HUES6 (cell line): ENCODE measurements around the gene MICAL2.

Source experiments
- H3K27ac ChIP-seq: 2 replicates; pipeline ENCODE4 v1.7.0; 2013; ENCODE audit warnings: low read depth, mild to moderate bottlenecking, low read length, inconsistent platforms
- H3K27me3 ChIP-seq: 2 replicates; pipeline ENCODE4 v1.6.1; 2013; ENCODE audit warnings: low read length; ENCODE audit not compliant: control insufficient read depth, insufficient read depth
- H3K36me3 ChIP-seq: 2 replicates; pipeline ENCODE4 v1.6.1; 2013; ENCODE audit warnings: low read length; ENCODE audit not compliant: control insufficient read depth, insufficient read depth
- H3K4me1 ChIP-seq: 2 replicates; pipeline ENCODE4 v1.6.1; 2013; ENCODE audit warnings: low read length; ENCODE audit not compliant: control insufficient read depth, insufficient read depth
- H3K4me3 ChIP-seq: 2 replicates; pipeline ENCODE4 v1.5.1; 2013; ENCODE audit warnings: low read depth, low read length
- H3K9ac ChIP-seq: one replicate; pipeline ENCODE4 v1.6.1; 2013; ENCODE audit warnings: mild to moderate bottlenecking, low read length
- H3K9me3 ChIP-seq: 2 replicates; pipeline ENCODE4 v1.6.1; 2013; ENCODE audit warnings: low read depth, low read length; ENCODE audit not compliant: control insufficient read depth, insufficient read depth

The MICAL2 gene

GRCh38 chr11:12077535-12078280, 32.7 kb upstream of the MICAL2 start:
- H3K27me3 ChIP-seq, result no peaks in the 10 kb centered on the region
- no peaks in the 10 kb centered on the region for H3K36me3 ChIP-seq
- H3K9me3 ChIP-seq, result no peaks in the 10 kb centered on the region
- H3K4me1 ChIP-seq, result peaks cover 5% of the 10 kb centered on the region; the same call in 1 of the 2 replicates
- no peak overlapping the region for H3K9ac ChIP-seq
- no peak overlapping the region for H3K4me3 ChIP-seq
- no peak overlapping the region for H3K27ac ChIP-seq

- no peak overlapping the region for H3K9ac ChIP-seq
- no peak overlapping the region for H3K4me3 ChIP-seq
- H3K27ac ChIP-seq, result no peak overlapping the region
- H3K4me1 ChIP-seq, result peaks cover 5% of the 10 kb centered on the region; the same call in 1 of the 2 replicates
- no peaks in the 10 kb centered on the region for H3K27me3 ChIP-seq
- no peaks in the 10 kb centered on the region for H3K9me3 ChIP-seq
- H3K36me3 ChIP-seq, result no peaks in the 10 kb centered on the region
These were observed 30.4 kb upstream of the MICAL2 start for GRCh38 chr11:12079726-12080556.

DNA sequence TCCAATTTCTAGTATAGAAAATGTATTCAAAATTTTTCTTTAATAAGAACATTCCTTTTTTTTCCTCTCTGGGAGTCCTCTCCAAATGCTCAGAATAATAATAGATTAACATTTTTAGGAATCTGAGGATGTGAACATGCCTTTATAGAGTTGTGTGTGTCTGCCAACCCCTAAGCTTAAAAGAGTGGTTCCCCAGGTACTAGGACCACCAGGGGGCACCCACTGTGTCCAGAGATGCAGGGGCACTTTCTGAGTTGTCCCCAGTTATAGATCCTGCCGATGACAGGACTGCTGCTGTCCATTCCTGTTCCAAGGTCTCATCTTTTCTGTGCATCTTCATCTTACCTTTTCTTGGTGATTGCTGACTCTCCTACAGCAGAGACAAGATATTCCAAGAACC, 27.0 kb upstream of the MICAL2 start:
- H3K36me3 ChIP-seq, result no peaks in the 10 kb centered on the region
- H3K27ac ChIP-seq, result no peak overlapping the region
- no peak overlapping the region for H3K4me3 ChIP-seq
- peaks cover 22% of the 10 kb centered on the region for H3K4me1 ChIP-seq
- no peaks in the 10 kb centered on the region for H3K27me3 ChIP-seq
- H3K9me3 ChIP-seq, result no peaks in the 10 kb centered on the region
- no peak overlapping the region for H3K9ac ChIP-seq

DNA sequence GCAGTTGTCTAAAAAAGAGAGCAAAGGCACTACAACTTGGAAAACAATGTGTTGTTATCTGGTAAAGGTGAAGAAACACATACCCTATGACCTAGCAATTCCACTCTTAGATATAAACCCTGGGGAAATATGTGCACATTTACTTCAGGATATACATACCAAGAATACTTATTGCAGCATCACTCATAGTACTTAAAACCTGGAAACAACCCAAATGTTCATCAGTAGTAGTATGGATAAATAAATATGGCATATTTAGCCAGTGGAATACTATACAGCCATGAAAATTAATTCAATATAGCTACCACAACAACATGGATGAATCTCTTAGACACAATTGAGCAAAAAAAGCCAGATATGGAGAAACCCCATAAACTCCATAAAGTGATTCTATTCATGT, 26.1 kb upstream of the MICAL2 start:
- Histone ChIP-seq H3K9me3 (no peaks in the 10 kb centered on the region), H3K4me3 (no peak overlapping the region), H3K9ac (no peak overlapping the region), H3K36me3 (no peaks in the 10 kb centered on the region), H3K27me3 (no peaks in the 10 kb centered on the region), H3K27ac (no peak overlapping the region), H3K4me1 (peaks cover 22% of the 10 kb centered on the region)

- H3K4me3 ChIP-seq, result no peak overlapping the region
- H3K27me3 ChIP-seq, result no peaks in the 10 kb centered on the region
- no peaks in the 10 kb centered on the region for H3K9me3 ChIP-seq
- H3K9ac ChIP-seq, result peak overlapping the region; percentile 18
- no peak overlapping the region for H3K27ac ChIP-seq
- H3K36me3 ChIP-seq, result no peaks in the 10 kb centered on the region
- peaks cover 22% of the 10 kb centered on the region for H3K4me1 ChIP-seq
These were observed 24.8 kb upstream of the MICAL2 start for GRCh38 chr11:12085371-12086251.

DNA sequence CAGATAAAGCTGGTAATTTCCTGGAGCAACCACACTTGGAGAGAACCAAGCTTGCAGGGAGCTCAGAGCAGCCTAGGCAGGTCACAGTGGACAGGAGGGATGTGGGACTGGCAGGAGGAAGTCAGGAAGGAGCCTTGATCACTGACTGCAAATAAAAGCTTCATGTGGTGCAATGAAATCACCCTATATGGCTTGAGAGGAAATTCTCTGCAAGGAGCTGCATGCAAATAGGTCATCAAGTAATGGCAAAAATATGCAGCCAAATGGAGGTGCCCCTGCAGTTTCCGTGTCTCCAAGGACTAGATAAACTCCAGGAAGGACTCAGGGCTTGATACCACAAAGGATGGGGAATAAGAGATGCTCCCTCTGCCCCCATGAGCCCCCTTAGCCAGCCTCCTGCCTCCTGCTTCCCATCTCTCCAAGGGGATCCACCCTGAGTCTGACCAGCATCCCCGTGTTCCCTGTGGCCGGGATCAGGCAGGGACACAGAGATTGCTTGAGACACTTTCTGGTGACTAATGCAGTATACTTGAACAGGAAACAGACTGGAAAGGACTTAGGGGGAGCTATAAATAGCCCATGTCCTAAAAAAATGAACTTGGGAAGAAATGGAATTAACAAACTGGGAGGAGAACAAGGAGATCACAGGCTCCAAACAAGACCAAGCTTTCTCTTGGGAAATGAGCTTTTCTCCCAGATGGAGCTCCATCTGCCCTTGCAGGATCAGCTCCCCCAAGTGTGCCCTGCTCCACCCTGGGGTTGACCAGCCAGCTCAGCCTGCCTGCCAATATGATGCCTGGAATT, 23.9 kb upstream of the MICAL2 start:
- H3K27ac ChIP-seq, result no peak overlapping the region
- peak overlapping the region; percentile 38 for H3K9ac ChIP-seq
- no peak overlapping the region for H3K4me3 ChIP-seq

DNA sequence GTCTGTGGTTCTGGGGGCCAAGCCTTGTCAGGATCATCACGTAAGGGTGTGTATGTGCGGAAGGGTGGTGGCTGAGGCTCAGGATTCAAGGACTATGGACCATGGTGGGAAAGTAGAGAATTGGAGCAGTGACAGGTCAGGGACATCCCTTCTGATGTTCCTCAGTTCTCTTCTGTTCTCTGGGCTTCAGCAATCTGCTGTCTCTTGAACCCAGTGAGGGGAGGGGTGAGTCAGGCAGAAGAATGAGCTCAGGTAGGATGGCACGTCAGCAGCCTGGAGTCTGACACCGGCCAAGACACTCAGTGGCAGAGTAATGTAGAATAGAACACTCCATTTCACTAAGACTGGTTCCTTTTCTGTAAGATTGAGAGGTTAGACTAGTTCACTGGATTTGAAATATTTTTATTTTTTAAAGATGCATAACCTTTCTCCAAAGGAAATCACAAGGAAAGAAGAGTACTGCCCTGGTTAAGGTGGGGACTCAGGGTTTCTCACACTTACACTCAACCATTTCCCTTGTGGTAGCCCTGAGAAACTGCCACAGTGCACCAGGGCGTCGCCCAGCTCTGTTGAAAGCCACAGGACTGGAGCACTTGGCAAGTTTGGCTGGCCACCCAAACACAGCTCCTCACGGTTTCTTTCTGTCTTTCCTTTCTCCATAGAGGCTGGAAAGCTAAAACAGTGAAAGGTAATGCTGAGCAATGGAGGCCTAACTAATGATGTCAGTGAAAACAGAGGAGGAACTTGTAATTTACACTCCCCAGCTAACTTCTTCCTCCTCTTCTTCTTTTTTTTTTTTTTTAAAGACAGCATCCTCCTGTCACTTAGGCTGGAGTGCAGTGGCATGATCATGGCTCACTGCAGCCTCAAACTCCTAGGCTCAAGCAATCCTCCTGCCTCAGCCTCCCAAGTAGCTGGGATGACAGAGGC, 23.1 kb upstream of the MICAL2 start:
- Histone ChIP-seq H3K27ac (no peak overlapping the region), H3K9ac (peak overlapping the region; percentile 37)

More for the DNA sequence above, 23.9 kb upstream of the MICAL2 start:
- Histone ChIP-seq H3K4me1 (peaks cover 22% of the 10 kb centered on the region), H3K9me3 (no peaks in the 10 kb centered on the region), H3K27me3 (no peaks in the 10 kb centered on the region), H3K36me3 (no peaks in the 10 kb centered on the region)

DNA sequence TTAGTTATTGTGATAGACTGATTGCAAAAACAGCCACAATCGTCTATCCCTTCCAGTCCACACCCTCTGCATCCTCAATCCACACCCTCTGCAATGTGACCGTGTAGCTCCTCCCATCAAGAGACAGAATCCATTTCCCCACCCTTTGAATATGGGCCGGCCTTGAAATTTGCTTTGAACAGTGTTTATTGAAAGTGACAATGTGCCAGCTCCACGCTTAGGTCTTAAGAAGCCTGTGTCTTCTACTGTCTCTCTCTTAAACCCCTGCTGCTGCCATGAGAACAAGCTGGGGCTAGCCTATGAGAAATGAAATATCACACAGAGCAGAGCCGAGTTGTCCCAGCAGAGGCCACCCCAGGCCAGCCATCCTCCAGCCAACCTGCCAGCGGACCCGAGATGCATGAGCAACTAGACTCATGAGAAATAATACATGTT, 22.3 kb upstream of the MICAL2 start:
- Histone ChIP-seq H3K36me3 (no peaks in the 10 kb centered on the region), H3K4me1 (peaks cover 37% of the 10 kb centered on the region), H3K27me3 (no peaks in the 10 kb centered on the region), H3K9me3 (no peaks in the 10 kb centered on the region), H3K27ac (no peak overlapping the region), H3K4me3 (no peak overlapping the region), H3K9ac (no peak overlapping the region)

More for the DNA sequence above, 23.1 kb upstream of the MICAL2 start:
- Histone ChIP-seq H3K4me3 (no peak overlapping the region), H3K27me3 (no peaks in the 10 kb centered on the region), H3K4me1 (peaks cover 29% of the 10 kb centered on the region), H3K36me3 (no peaks in the 10 kb centered on the region), H3K9me3 (no peaks in the 10 kb centered on the region)

- Histone ChIP-seq H3K4me3 (no peak overlapping the region), H3K4me1 (peaks cover 37% of the 10 kb centered on the region), H3K9ac (no peak overlapping the region), H3K27me3 (no peaks in the 10 kb centered on the region), H3K9me3 (no peaks in the 10 kb centered on the region), H3K36me3 (no peaks in the 10 kb centered on the region), H3K27ac (no peak overlapping the region)
These were observed 21.9 kb upstream of the MICAL2 start for GRCh38 chr11:12088531-12088930.
